Neural crest cell (in vitro differentiated cells): ENCODE measurements around the gene PRR9. TPM values are rescaled to one million over a fixed set of nuclear protein-coding genes. Genes with fewer than 3 reads are reported as not detected.

ENCODE experiments used
- DNase-seq: peaks from one replicate; pipeline ENCODE4 v3.0.0; 2021; ENCODE audit warnings: low read depth, mixed read lengths, low spot score
- H3K27ac Mint-ChIP-seq: one replicate; pipeline ENCODE4 v1.8.0; 2021; ENCODE audit warnings: mild to moderate bottlenecking, mixed read lengths; ENCODE audit not compliant: unreplicated experiment
- H3K27me3 Mint-ChIP-seq: 2 replicates; pipeline ENCODE4 v1.8.0; 2021; ENCODE audit warnings: low read depth, mild to moderate bottlenecking, mixed read lengths
- H3K36me3 Mint-ChIP-seq: 2 replicates; pipeline ENCODE4 v1.8.0; 2021; ENCODE audit warnings: low read depth, mild to moderate bottlenecking, mixed read lengths
- H3K4me1 Mint-ChIP-seq: 2 replicates; pipeline ENCODE4 v1.8.0; 2021; ENCODE audit warnings: mixed read lengths
- H3K4me3 Mint-ChIP-seq: one replicate; pipeline ENCODE4 v1.8.0; 2021; ENCODE audit warnings: mild to moderate bottlenecking, mixed read lengths
- H3K9me3 Mint-ChIP-seq: 2 replicates; pipeline ENCODE4 v1.8.0; 2021; ENCODE audit warnings: mixed read lengths
- total RNA-seq: library from RNA; stranded (reverse); gene quantifications from 2 replicates; pipeline ENCODE4 v1.2.1, GENCODE V29; 2021
- TF ChIP-seq, protein P1 (sequence below): fragments of 200-600 bp; sonication (generic); conservative IDR thresholded peaks from 2 replicates; pipeline ENCODE4 v1.5.0; 2021; ENCODE audit warnings: antibody characterized with exemption, mild to moderate bottlenecking

The PRR9 gene
- total RNA-seq, 1 donor from 2014 or later: not detected

DNA sequence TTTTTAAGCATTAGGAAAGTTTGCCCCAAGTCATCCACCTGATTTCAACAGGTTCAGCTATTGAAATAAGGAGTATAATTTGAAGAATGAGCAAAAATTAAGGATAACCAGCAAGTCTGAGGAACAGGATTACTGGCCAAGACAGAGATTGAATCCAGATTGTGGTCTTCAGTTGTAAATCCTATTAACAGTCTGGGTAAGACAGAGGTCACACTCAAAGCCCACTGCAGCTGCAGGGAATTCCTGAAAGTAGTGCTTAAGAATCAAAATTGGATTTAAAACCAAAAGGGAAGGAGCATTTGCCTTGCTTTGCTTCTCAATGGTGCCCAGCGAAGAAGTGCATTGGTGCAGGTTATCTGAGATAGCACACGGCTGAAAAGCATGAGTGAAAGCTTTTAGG, 35.7 kb downstream of the PRR9 start:
- Mint-ChIP-seq H3K27me3 (peaks cover 60% of the 10 kb centered on the region), H3K4me3 (no peak overlapping the region), H3K27ac (no peak overlapping the region), H3K9me3 (no peaks in the 10 kb centered on the region), H3K4me1 (no peaks in the 10 kb centered on the region), H3K36me3 (no peaks in the 10 kb centered on the region)
- TF ChIP-seq, protein P1, sequence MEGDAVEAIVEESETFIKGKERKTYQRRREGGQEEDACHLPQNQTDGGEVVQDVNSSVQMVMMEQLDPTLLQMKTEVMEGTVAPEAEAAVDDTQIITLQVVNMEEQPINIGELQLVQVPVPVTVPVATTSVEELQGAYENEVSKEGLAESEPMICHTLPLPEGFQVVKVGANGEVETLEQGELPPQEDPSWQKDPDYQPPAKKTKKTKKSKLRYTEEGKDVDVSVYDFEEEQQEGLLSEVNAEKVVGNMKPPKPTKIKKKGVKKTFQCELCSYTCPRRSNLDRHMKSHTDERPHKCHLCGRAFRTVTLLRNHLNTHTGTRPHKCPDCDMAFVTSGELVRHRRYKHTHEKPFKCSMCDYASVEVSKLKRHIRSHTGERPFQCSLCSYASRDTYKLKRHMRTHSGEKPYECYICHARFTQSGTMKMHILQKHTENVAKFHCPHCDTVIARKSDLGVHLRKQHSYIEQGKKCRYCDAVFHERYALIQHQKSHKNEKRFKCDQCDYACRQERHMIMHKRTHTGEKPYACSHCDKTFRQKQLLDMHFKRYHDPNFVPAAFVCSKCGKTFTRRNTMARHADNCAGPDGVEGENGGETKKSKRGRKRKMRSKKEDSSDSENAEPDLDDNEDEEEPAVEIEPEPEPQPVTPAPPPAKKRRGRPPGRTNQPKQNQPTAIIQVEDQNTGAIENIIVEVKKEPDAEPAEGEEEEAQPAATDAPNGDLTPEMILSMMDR: no peak
- no peak for DNase-seq

DNA sequence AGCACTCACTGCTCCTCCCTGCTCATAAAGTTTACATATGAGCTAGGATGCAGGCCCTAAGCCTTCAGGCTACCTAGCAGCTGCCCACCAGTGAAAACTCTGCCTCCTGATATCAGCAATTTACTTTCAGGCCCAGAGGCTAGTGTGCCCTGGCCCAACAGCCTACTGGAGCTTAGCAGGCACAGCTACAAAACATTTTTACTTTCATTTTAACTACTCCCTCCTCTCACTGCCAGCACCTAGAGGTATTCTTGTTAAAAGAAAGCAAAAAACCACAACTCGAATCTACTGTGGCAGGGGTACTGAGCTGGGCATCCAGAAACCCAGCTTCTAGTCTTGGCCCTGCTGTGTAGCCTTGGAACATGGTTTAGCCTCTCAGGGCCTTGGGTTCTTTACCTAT, 36.3 kb downstream of the PRR9 start:
- no peak for DNase-seq
- H3K27me3 Mint-ChIP-seq: peaks cover 59% of the 10 kb centered on the region
- no peaks in the 10 kb centered on the region for H3K9me3 Mint-ChIP-seq
- H3K36me3 Mint-ChIP-seq: no peaks in the 10 kb centered on the region
- no peak overlapping the region for H3K4me3 Mint-ChIP-seq
- TF ChIP-seq, protein P1: no peak
- H3K4me1 Mint-ChIP-seq: no peaks in the 10 kb centered on the region
- H3K27ac Mint-ChIP-seq: no peak overlapping the region

DNA sequence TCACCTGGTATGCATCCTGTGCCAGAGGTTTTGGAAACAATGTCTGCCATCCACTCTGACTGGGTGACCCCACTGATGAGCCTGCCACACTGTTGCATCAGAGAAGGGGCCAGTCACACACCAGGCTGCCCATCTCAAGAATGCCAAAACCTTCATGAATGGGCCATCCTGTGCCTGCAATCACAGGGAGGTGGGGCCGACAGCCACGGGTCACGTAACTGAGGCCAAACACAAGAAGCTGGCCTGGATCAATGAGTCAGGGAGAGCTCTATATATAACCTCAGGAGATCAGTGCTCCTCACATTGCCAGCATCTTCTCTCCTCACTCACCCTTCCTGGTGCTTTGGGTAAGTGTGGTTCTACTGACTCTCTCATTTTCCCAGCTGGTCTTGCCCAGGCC, 42.0 kb downstream of the PRR9 start, which contains the start of gene LORICRIN:
Gene LORICRIN (plus strand): TSS at position 301 of the 400 bp plus-strand sequence. CDS start 1,263 bp downstream, outside the sequence.
- Mint-ChIP-seq H3K27me3 (peaks cover 70% of the 10 kb centered on the region), H3K36me3 (no peaks in the 10 kb centered on the region), H3K27ac (no peak within 1 kb of the TSS), H3K4me1 (peaks cover 11% of the 10 kb centered on the region), H3K4me3 (peak within 1 kb of the TSS; percentile 79), H3K9me3 (no peaks in the 10 kb centered on the region)
- DNase-seq: no peak
- TF ChIP-seq, protein P1: no peak

DNA sequence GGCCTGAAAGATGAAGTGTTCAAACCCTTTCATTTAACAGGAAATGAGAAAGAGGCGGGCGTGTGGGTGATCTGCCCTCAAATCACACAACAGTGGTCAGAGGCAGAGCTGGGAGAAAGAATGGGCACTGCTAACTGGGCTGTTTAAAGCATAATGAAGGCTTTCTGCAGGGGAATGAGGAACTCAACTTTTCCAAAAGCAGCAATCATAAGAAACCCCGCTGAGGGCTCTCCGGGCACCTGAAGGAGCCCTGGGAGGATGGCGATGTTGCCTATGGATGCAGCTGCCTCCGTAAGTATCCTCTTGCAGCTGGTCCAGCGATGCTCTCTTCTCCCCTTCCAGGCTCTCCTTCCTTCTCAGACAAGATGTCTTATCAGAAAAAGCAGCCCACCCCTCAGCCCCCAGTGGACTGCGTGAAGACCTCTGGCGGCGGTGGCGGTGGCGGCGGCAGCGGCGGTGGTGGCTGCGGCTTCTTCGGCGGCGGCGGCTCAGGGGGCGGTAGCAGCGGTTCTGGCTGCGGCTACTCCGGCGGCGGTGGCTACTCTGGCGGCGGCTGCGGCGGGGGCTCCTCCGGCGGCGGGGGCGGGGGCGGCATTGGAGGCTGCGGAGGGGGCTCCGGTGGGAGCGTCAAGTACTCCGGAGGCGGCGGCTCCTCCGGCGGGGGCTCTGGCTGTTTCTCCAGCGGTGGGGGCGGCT, 43.3 kb downstream of the PRR9 start:
- H3K4me1 Mint-ChIP-seq: peaks cover 11% of the 10 kb centered on the region
- H3K9me3 Mint-ChIP-seq: no peaks in the 10 kb centered on the region
- H3K27me3 Mint-ChIP-seq: peaks cover 80% of the 10 kb centered on the region
- TF ChIP-seq, protein P1: no peak
- peak; percentile 39 for DNase-seq
- peak overlapping the region; percentile 79 for H3K4me3 Mint-ChIP-seq
- H3K36me3 Mint-ChIP-seq: no peaks in the 10 kb centered on the region
- H3K27ac Mint-ChIP-seq: no peak overlapping the region

DNA sequence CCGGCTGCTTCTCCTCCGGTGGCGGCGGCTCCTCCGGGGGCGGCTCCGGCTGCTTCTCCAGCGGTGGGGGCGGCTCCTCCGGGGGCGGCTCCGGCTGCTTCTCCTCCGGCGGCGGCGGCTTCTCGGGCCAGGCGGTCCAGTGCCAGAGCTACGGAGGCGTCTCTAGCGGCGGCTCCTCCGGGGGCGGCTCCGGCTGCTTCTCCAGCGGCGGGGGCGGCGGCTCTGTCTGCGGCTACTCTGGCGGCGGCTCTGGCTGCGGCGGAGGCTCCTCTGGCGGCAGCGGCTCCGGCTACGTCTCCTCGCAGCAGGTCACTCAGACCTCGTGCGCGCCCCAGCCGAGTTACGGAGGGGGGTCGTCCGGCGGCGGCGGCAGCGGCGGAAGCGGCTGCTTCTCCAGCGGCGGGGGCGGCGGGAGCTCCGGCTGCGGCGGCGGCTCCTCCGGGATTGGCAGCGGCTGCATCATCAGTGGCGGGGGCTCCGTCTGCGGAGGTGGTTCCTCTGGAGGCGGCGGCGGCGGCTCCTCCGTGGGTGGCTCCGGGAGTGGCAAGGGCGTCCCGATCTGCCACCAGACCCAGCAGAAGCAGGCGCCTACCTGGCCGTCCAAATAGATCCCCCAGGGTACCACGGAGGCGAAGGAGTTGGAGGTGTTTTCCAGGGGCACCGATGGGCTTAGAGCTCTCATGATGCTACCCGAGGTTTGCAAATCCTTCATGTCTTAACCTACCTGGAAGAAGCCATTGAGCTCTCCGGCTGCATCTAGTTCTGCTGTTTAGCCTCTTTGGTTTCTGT, 44.1 kb downstream of the PRR9 start:
- peaks cover 81% of the 10 kb centered on the region for H3K27me3 Mint-ChIP-seq
- peaks cover 11% of the 10 kb centered on the region for H3K4me1 Mint-ChIP-seq
- peak overlapping the region; percentile 79 for H3K4me3 Mint-ChIP-seq
- no peaks in the 10 kb centered on the region for H3K9me3 Mint-ChIP-seq
- H3K36me3 Mint-ChIP-seq: no peaks in the 10 kb centered on the region
- H3K27ac Mint-ChIP-seq: no peak overlapping the region
- DNase-seq: peak; percentile 36
- TF ChIP-seq, protein P1: no peak
